Measurements from ENCODE around the gene RNF8. TPM values are rescaled to one million over a fixed set of nuclear protein-coding genes. Genes with fewer than 3 reads are reported as not detected.

RNF8 gene
- total RNA-seq, 1 donor from 2014 or later = 18.7 TPM

DNA sequence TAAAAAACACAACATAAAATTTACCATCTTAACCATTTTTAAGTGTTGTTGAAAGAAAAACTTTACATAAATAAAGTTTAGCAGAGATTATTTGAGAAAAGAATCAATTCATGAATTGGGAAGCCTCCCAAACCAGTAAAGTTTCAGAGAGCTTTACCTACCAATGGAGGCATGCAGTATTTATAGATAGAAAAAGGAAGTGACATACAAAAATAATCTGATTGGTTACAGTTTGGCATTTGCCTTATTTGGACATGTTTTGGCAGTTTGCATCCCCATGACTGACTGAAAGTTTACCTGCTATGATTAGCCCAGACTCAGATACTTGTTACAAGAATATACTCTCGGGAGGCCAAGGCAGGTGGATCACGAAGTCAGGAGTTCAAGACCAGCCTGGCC, 75.6 kb downstream of the RNF8 start:
- no peak for ATAC-seq (ENCODE audit: low read depth)
- Mint-ChIP-seq H3K9me3 (peaks cover 5% of the 10 kb centered on the region), H3K27me3 (peaks cover 2% of the 10 kb centered on the region), H3K4me1 (peaks cover 17% of the 10 kb centered on the region), H3K4me3 (no peak overlapping the region), H3K36me3 (ENCODE audit: low read depth) (peaks cover 6% of the 10 kb centered on the region), H3K27ac (no peak overlapping the region)
- DNase-seq = no peak
- TF ChIP-seq CTCF (IDR thresholded peaks at IDR 0.05) = no peak
- ChIA-PET CTCF (no interaction called here), POLR2A (no interaction called here)
- intact Hi-C loops (cut with micrococcal nuclease) = no loop called here

- intact Hi-C loops (cut with micrococcal nuclease) = loop anchor here (2.0 to 5.0 kb wide), 6 partner anchors 55 to 1205 kb away; partner anchors contain the start of genes BTBD9, FGD2, MDGA1 and TBC1D22B
- H3K36me3 Mint-ChIP-seq (ENCODE audit: low read depth) = peaks cover 29% of the 10 kb centered on the region
- CTCF ChIA-PET = interaction anchor here (1.3 to 2.0 kb wide), 2 partner anchors 51 to 107 kb away, joined by 3 to 8 read pairs; no protein-coding TSS in a partner anchor
- DNase-seq (no peak), ATAC-seq (ENCODE audit: low read depth) (no peak)
- H3K27ac Mint-ChIP-seq = peak overlapping the region; percentile 97
- peak overlapping the region; percentile 95 for H3K4me3 Mint-ChIP-seq
- H3K9me3 Mint-ChIP-seq = peaks cover 5% of the 10 kb centered on the region
- POLR2A ChIA-PET = interaction anchor here (0.6 to 2.4 kb wide), 14 partner anchors 9 to 1139 kb away, joined by 3 to 16 read pairs (median 6); partner anchors contain the start of genes CCDC167, TBC1D22B and TMEM217
- H3K27me3 Mint-ChIP-seq = peaks cover 2% of the 10 kb centered on the region
- no peak for TF ChIP-seq CTCF (IDR thresholded peaks at IDR 0.05)
- peaks cover 32% of the 10 kb centered on the region for H3K4me1 Mint-ChIP-seq
Measured at GRCh38 chr6:37432590-37432915, 78.8 kb downstream of the RNF8 start.

DNA sequence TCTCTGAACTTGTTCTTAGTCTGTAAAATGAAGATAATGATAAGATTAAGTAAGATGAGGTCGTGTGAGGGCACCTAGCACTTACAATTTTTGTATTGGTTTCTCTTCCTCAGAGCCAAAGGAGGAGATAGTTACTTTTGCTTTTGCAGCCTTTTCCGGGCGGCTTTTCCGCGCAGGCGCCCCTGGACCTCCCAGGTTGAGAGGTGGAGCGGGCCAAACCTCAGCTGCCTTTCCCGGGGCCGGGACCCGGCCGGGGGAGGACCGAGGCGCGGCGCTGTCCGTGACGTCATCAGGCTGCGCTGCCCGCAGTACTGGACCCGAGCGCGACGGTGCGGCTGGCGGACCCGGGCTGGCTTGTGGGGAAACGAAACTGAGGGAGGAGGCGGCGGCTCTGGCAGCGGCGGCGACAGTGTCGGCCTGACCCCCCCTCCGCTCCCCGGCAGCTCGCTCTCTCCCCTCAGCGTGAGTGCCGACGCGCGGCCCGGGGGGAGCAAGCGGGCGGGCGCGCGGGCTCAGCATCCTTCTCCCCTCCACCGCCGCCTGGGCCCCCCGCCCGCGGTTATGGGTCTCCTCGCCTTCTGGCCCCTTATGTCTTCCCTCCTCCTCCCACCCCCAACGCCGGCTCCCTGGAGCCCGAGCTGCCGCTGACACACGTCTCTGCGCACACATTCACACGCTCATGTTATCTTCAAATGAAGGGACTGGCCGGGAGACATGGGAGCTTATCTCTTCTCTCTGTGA, 79.3 kb downstream of the RNF8 start, which contains the start of gene CMTR1:
Gene CMTR1, plus strand, starts transcription at position 306 of the 741 bp plus-strand sequence. CDS start 2,409 bp downstream, outside the sequence.
- ATAC-seq (ENCODE audit: low read depth) = peak; percentile 89
- peak within 1 kb of the TSS; percentile 97 for H3K27ac Mint-ChIP-seq
- peaks cover 34% of the 10 kb centered on the region for H3K36me3 Mint-ChIP-seq (ENCODE audit: low read depth)
- H3K27me3 Mint-ChIP-seq = peaks cover 2% of the 10 kb centered on the region
- POLR2A ChIA-PET = interaction anchor here (0.6 to 2.4 kb wide), 22 partner anchors 9 to 1999 kb away, joined by 3 to 16 read pairs (median 4); partner anchors contain the start of genes CCDC167, MDGA1, TBC1D22B and TMEM217
- CTCF ChIA-PET = interaction anchor here (0.6 to 2.0 kb wide), 5 partner anchors 10 to 258 kb away, joined by 3 to 8 read pairs (median 3); no protein-coding TSS in a partner anchor
- TF ChIP-seq CTCF (IDR thresholded peaks at IDR 0.05) = no peak
- intact Hi-C loops (cut with micrococcal nuclease) = loop anchor here (1.0 to 5.0 kb wide), 10 partner anchors 56 to 1204 kb away; partner anchors contain the start of genes BTBD9, FGD2, MDGA1 and TBC1D22B
- peak; percentile 99 for DNase-seq
- H3K9me3 Mint-ChIP-seq = peaks cover 5% of the 10 kb centered on the region
- peak within 1 kb of the TSS; percentile 95 for H3K4me3 Mint-ChIP-seq
- H3K4me1 Mint-ChIP-seq = peaks cover 34% of the 10 kb centered on the region

DNA sequence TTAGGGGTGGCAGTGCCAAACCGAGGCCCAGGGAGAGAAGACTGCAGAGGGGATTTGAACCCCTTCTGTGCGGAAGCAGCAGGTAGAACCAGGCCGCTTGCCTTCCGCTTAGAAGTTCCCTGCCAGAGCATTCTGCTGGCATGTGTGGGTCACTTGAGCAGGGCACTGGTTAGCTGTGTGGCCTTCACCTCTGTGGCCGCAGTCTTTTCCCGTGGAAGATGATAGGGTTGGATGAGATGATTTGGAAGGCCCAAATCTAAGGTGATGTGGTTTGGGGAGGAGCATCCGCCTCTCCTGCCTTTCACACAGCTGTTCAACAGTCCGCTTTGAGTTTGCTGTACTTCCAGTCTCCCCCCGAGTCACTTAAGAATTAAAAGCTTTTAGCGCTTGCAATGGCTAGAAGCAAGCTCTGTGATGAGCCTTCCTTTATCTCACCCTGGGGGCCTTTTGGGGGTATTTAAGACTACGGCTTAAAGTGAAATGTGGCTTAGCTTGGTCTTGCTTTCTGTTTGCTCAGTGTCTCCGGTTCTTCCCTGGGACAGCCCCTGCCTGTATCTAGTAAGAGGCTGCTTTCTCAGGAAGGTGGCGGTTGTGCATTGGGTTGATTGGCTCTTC, 80.0 kb downstream of the RNF8 start:
- ChIA-PET POLR2A (interaction anchor here (0.6 to 2.4 kb wide), 18 partner anchors 8 to 1405 kb away, joined by 3 to 16 read pairs (median 5); partner anchors contain the start of genes CCDC167, MDGA1, TBC1D22B and TMEM217), CTCF (interaction anchor here (0.6 to 2.0 kb wide), 5 partner anchors 10 to 257 kb away, joined by 3 to 8 read pairs (median 3); no protein-coding TSS in a partner anchor)
- H3K27me3 Mint-ChIP-seq = peaks cover 2% of the 10 kb centered on the region
- H3K4me1 Mint-ChIP-seq = peaks cover 34% of the 10 kb centered on the region
- H3K4me3 Mint-ChIP-seq = peak overlapping the region; percentile 95
- DNase-seq (no peak), ATAC-seq (ENCODE audit: low read depth) (peak; percentile 16)
- peaks cover 41% of the 10 kb centered on the region for H3K36me3 Mint-ChIP-seq (ENCODE audit: low read depth)
- TF ChIP-seq CTCF (IDR thresholded peaks at IDR 0.05) = no peak
- H3K9me3 Mint-ChIP-seq = peaks cover 3% of the 10 kb centered on the region
- peak overlapping the region; percentile 97 for H3K27ac Mint-ChIP-seq
- intact Hi-C loops (cut with micrococcal nuclease) = loop anchor here (1.0 to 5.0 kb wide), 10 partner anchors 56 to 1204 kb away; partner anchors contain the start of genes BTBD9, FGD2, MDGA1 and TBC1D22B

Data from activated B cell treated with CpG ODN at 0.5 μM for 24 hours (primary cell).